GM04503 (cell line): ENCODE data around the gene FOXN1.
A peak's percentile ranks its signal among the peaks of the same experiment; 100 is the strongest.

ENCODE experiments used
- DNase-seq: peaks from one replicate; pipeline ENCODE4 v3.0.0-alpha.2; 2012; ENCODE audit warnings: low read depth

Gene FOXN1

DNA sequence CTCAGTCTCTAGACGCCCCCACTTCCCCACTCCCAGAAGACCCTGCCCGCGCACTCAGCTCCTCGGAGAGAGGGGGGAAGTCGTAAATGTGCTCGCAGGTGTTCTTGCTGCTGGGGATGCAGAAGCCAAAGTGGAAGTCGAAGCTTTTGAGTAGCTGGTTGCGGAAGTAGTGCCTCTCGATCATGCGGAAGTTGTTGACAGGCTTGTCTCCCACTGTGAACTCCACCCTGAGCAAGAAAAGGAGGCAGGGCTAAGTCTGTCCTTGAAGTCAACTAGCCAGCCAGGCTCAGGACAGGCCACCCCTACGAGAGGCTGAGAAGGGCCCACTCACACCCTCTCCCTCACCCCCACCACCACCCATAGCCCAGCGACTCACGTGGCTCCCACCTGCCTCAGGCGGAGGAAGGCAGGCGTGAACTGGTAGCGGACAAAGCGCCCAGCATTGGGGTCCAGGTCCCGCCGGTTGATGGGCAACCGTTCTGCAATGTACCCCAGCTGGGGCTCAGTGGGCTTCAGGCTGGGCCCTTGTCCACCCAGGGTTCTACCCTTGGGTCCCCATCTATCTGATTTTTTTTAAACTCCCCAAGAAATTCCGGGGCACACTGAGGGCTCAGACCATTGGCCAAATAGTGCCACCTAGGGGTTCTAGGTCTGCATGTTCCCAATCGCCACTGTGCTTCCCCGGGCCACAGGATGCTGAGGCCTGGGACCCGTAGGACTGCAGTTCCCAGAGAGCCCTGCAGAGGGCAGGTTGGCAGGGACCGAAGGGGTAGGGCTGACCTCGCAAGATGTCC, 41.7 kb downstream of the FOXN1 start:
- DNase-seq, result no peak

DNA sequence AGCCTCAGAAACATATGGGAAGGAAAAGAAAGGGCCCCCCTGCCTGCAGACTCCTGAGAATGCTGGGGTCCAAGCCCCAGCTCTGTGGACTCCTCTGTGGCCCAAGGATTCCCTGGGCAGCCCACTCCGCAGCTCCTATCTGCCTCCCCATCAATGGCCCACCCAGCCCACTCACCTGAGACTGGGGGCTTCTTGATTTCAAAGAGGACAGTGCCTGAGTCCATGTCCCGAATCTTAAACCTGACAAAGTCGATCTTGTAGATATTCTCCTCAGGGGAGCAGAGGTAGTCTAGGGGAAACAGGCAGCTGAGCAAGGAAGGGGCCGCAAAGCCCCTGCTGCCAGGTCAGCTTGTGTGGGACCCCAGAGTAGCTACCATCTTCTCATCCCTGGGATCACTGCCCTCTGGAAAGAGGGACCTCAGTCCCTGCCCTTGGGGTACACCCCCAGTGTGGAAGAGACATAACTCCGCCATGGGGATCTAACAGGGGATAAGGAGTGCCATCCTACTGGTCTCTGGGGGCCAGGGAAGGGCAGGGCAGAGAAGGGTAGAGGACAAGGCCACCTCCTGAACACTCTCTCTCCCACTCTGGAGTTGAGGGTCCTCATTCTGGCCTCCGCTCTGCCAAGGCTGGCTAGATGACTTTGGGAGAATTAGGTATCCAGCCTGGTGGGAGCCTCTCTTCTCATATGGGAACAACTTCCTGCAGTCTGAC, 42.4 kb downstream of the FOXN1 start:
- DNase-seq, result no peak

DNA sequence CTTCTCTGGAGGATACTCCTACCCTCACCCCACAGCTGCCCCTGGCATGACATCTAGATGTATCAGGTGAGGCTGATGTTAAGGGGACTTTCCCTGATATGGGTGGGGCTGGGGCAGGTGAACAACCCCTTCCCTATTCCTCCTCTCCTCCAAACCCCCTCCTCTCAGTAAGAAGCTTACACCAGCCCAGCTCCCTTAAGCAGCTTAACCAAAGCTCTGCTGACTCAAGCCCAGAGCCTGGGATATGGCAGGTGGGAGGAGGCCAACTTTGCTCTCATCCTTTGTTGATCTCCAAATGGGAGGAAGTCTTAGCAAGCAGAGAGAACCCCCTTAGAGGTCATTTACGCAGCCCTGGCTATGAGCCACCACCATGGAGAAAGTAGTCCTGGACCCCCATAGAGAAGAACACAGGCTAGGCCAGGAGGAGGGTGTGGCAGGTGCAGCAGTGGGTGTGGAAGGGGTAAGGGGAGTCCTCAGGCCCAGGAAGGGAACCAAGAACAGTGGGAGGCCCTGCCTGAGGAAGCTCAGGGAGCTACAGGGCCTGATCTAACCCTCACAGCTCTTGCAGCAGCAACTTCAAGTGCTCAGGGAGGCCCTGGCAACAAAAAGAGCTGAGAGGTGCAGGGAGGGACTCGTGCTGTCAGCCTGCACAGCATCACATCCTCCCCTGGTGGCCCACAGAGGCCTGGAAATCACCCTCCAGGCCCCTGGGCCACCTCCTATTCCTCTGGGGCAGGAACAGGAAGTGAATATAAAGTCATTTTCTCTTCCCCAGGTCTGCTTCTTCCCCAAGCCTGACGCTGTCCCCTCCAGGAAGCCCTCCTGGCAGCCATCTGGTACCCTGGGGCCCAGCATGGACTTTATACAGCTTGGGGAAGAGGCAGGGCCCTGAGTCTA, 43.3 kb downstream of the FOXN1 start:
- no peak for DNase-seq

GRCh38 chr17:28550858-28551257, 44.7 kb downstream of the FOXN1 start:
- no peak for DNase-seq

- no peak for DNase-seq
Measured at GRCh38 chr17:28551421-28552175, 45.5 kb downstream of the FOXN1 start.

DNA sequence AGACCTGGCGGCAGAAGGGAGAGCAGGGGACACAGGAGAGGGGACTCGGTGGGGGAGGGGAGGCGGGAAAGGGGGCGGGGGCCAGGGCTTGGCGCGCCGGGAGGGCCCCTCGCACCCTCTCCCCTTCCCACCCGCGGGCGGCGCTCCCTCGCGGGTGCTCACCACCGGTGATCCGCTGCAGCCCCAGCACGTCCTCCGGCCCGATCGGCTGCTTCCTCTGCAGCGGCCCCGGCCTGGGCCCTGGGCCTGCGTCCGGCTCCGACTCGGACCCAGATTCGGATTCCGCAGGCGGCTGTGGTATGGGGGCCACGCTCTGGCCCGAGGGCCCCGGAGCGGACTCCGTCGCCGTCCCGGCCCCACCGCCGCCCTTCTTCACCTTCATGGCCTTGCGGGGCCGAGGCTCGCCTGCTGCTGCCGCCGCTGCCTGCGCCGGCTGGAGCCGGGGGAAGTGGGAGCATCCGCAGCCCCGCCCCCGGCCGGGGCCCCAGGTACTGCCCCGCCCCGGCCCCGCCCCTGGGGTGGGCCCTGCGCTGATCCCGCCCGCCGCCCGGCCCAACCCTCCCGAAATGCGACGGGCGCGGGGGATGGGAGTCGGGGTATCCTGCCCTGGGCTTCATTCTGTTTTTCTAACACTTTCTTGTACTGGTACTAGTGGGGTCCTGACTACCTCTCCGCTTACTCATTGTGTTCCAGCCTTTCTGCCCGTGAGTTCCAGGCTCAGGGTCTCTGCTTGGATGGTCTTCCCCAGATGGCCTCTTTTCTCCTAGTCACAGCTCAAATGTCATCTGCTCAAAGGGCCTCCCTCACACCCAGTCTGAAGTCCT, 46.2 kb downstream of the FOXN1 start, which contains the start of gene UNC119:
UNC119 (minus strand) TSS at position 449 of the 824 bp plus-strand sequence; CDS start at position 382, 67 bp downstream.
- no peak for DNase-seq

DNA sequence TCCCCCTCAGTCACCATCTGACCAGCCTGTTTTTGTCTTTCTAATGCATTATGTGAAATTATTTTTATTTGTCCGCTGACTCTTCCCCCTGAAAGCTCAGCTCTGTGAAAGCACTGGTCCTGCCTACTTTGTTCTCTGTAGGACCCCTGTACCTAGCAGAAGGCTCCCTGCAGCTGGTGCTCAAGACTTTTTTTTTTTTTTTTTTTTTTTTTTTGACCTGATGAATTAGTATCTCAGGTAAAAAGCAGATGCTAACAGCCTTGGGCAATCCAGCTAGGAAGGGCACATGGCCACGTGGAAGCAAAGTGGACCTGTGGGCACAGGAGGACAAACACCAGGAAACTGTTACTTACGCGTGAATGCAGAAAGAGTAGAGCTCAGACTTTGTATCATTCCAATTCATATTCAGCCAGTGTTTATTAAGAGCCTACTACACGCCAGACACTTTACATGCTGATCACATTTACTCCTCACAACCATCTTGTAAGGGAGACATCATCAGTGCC, 46.9 kb downstream of the FOXN1 start:
- DNase-seq, result no peak

GRCh38 chr17:28554565-28554964, 48.4 kb downstream of the FOXN1 start:
- DNase-seq, result no peak

GRCh38 chr17:28555022-28555421, 48.9 kb downstream of the FOXN1 start:
- DNase-seq, result no peak

DNA sequence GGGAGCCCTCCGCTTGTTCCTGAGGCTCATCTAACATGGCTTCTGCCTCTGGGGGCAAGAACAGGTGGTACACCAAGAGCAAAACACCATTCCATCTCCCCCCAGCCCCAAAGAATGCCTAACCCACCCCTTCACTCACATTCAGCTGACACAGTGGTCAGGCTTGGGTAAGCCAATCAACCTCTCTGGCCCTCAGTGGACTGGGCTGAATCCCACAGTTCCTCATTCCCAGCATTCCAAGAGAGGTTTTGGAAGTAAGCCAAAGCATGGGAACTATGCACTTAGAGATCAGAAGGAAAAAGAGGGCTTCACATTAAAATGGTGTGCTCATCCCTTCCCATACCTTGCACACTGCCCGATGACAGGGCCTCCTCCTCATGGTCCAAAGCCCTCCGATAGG, 57.3 kb downstream of the FOXN1 start:
- DNase-seq, result peak; percentile 27

GRCh38 chr17:28567604-28568003, 61.5 kb downstream of the FOXN1 start:
- DNase-seq, result no peak

- no peak for DNase-seq
Measured at GRCh38 chr17:28569446-28569845, 63.3 kb downstream of the FOXN1 start.

- DNase-seq, result no peak
Measured at GRCh38 chr17:28570716-28571360, 64.7 kb downstream of the FOXN1 start.

GRCh38 chr17:28571361-28572122, 65.4 kb downstream of the FOXN1 start, which contains the start of gene PIGS:
Gene PIGS, minus strand, starts transcription at chr17:28571524. Its CDS starts 28 bp downstream, at chr17:28571496.
- DNase-seq, result peak; percentile 54

DNA sequence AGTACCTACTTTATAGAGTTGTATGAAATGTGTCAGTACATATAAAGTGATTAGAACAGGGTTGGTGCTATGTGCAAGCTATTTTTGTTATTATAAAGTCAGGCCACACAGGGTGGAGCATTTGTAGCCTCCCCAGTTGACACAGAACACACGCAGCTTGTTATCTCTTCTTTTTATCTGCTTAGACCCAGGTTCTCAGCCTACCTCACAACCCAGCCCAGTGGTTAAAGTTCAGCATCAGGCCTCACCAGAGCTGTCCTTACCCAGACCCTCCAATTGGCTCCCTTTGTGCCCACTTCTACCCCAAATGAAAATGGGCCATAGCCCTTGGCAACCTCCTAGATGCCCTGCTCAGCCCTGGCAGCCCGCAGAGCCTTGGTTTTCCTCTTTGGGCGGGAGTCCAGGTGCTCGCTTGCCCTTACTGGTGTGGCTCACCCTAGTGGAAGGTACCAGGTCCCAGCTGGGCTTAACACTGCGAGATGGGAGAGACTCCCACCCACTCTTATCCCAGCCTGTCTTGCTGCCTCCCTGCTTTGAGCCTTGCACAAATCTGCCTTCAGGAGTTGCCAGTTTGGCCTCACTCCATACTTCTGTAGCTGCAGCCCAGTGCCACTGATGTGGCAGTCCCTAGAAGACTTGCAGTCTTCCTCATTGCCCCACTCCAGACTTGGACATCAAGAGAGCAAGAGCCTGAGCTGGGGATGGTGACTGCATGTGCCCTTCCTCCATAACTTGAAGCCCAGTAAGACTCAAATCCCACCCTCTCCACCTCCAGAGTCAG, 66.3 kb downstream of the FOXN1 start:
- no peak for DNase-seq

GRCh38 chr17:28573040-28573380, 66.9 kb downstream of the FOXN1 start:
- DNase-seq, result no peak

DNA sequence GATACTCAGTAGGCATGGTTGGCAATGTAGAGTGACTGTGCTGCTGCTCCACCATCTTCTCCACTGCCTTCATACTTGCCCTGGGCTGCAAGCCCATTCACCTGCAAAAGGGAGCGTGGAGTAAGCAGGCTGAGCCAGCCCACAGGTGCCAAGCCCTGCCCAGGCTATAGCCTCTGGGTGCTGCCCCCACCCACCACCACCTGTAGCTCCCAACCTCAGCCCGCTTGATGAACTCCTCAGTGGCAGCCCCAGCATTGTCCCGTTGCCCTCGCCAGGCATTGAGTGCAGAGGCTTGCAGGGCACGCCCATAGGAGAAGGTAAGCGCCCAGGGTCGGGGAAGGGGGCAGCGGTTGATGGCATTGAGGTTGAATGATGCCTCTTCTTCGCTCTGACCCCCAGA, 67.4 kb downstream of the FOXN1 start:
- no peak for DNase-seq

DNA sequence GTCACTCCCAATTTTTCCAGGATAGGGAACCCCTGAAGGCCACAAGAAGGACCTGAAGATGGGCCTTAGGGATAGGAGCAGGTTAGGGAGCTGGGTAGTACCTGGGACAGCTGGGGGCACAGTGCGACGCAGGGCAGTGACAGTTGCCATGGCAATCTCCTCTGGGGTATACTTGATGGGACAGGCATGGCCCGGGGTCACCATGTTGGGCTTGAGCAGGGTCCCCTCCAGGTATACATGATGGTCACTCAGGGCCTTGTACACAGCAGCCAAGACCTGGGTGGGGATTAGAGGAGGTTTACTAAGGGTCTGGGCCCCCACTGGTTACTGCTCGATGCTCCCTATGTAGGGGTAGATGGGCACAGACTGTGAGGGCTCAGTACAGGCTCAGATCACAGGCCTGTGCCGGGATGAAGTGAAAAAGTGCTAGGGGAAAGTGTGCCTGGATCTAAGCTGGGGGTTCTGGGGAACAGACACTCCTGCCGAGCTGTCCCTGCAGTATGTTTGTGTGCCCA, 67.9 kb downstream of the FOXN1 start:
- DNase-seq, result no peak
